HFFc6 (cell line): ENCODE data around the gene TENM3. TPM values are rescaled to one million over a fixed set of nuclear protein-coding genes. Genes with fewer than 3 reads are reported as not detected.

Experiments used
- DNase-seq: peaks from one replicate; pipeline ENCODE4 v3.0.0-alpha.2; 2018
- H3K27ac Mint-ChIP-seq: 2 replicates; pipeline ENCODE4 v1.8.0; 2020; ENCODE audit warnings: mild to moderate bottlenecking, mixed read lengths
- H3K27me3 Mint-ChIP-seq: 2 replicates; pipeline ENCODE4 v1.8.0; 2021; ENCODE audit warnings: mild to moderate bottlenecking, moderate library complexity, mixed read lengths; ENCODE audit not compliant: insufficient read depth
- H3K36me3 Mint-ChIP-seq: 2 replicates; pipeline ENCODE4 v1.8.0; 2021; ENCODE audit warnings: low read depth, mixed read lengths
- H3K4me1 Mint-ChIP-seq: 2 replicates; pipeline ENCODE4 v1.8.0; 2020; ENCODE audit warnings: low read depth, mixed read lengths
- H3K4me3 Mint-ChIP-seq: 2 replicates; pipeline ENCODE4 v1.8.0; 2020; ENCODE audit warnings: mild to moderate bottlenecking, moderate library complexity, mixed read lengths
- H3K9me3 Mint-ChIP-seq: 2 replicates; pipeline ENCODE4 v1.8.0; 2020; ENCODE audit warnings: mild to moderate bottlenecking, mixed read lengths
- total RNA-seq, 6 experiments: library from RNA; stranded (reverse); fragmentation: NEBNext Ultra II Directional; extraction: Animal tissue kit (Norgen Biotek cat#: 25700); gene quantifications; 2 replicates in 1 of 6; 3 replicates in 5 of 6; pipeline ENCODE4 v1.2.3, GENCODE V29; 2021
- TF ChIP-seq, protein P1 (sequence below): fragments of 200-600 bp; sonication (generic); IDR thresholded peaks from 2 replicates; pipeline ENCODE4 v1.5.0; 2021; ENCODE audit warnings: antibody characterized with exemption, mild to moderate bottlenecking

Gene TENM3
- total RNA-seq, 6 experiments from 2014 or later: 31.1 to 52.1 (median 42.0) TPM

- TF ChIP-seq, protein P1, sequence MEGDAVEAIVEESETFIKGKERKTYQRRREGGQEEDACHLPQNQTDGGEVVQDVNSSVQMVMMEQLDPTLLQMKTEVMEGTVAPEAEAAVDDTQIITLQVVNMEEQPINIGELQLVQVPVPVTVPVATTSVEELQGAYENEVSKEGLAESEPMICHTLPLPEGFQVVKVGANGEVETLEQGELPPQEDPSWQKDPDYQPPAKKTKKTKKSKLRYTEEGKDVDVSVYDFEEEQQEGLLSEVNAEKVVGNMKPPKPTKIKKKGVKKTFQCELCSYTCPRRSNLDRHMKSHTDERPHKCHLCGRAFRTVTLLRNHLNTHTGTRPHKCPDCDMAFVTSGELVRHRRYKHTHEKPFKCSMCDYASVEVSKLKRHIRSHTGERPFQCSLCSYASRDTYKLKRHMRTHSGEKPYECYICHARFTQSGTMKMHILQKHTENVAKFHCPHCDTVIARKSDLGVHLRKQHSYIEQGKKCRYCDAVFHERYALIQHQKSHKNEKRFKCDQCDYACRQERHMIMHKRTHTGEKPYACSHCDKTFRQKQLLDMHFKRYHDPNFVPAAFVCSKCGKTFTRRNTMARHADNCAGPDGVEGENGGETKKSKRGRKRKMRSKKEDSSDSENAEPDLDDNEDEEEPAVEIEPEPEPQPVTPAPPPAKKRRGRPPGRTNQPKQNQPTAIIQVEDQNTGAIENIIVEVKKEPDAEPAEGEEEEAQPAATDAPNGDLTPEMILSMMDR: no peak
- Mint-ChIP-seq H3K36me3 (peaks cover 12% of the 10 kb centered on the region), H3K27ac (no peak overlapping the region), H3K9me3 (no peaks in the 10 kb centered on the region), H3K4me3 (no peak overlapping the region), H3K27me3 (no peaks in the 10 kb centered on the region), H3K4me1 (peaks cover 24% of the 10 kb centered on the region)
- DNase-seq: no peak
Observed at GRCh38 chr4:182653596-182653995, 410.4 kb downstream of the TENM3 start.

- Mint-ChIP-seq H3K9me3 (no peaks in the 10 kb centered on the region), H3K4me1 (peaks cover 14% of the 10 kb centered on the region), H3K27me3 (no peaks in the 10 kb centered on the region), H3K27ac (no peak overlapping the region), H3K36me3 (peaks cover 9% of the 10 kb centered on the region), H3K4me3 (no peak overlapping the region)
- TF ChIP-seq, protein P1: no peak
- DNase-seq: no peak
Observed at GRCh38 chr4:182655340-182655739, 412.1 kb downstream of the TENM3 start.

- no peaks in the 10 kb centered on the region; the same call in 1 of the 2 replicates for H3K9me3 Mint-ChIP-seq
- H3K27me3 Mint-ChIP-seq: no peaks in the 10 kb centered on the region
- DNase-seq: no peak
- TF ChIP-seq, protein P1: no peak
- H3K27ac Mint-ChIP-seq: no peak overlapping the region
- H3K4me3 Mint-ChIP-seq: no peak overlapping the region
- peaks cover 32% of the 10 kb centered on the region for H3K36me3 Mint-ChIP-seq
- no peaks in the 10 kb centered on the region for H3K4me1 Mint-ChIP-seq
Observed at GRCh38 chr4:182662551-182662950, 419.3 kb downstream of the TENM3 start.

DNA sequence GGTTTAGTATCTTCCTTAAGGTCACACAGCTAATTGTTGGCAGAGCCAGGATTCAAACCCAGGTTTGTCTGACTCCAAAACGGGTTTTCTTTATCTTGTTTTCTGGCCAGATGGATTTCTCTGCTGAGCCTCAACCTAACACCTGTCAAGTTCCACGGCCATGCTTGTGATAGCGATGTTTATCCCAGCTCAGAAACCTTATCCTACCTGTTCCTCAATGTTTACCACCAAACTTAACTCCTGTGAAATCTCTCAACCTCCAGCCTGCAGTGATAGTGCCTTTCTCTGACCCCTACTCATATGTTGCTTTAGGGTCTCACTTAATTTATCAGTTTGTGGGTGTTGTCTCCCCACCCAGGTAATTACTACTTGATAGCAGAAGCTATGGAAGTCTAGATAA, 428.0 kb downstream of the TENM3 start:
- Mint-ChIP-seq H3K4me1 (no peaks in the 10 kb centered on the region), H3K4me3 (no peak overlapping the region), H3K27ac (no peak overlapping the region), H3K9me3 (no peaks in the 10 kb centered on the region), H3K36me3 (no peaks in the 10 kb centered on the region; the same call in none of the 2 replicates), H3K27me3 (no peaks in the 10 kb centered on the region; the same call in none of the 2 replicates)
- TF ChIP-seq, protein P1: no peak
- DNase-seq: no peak

DNA sequence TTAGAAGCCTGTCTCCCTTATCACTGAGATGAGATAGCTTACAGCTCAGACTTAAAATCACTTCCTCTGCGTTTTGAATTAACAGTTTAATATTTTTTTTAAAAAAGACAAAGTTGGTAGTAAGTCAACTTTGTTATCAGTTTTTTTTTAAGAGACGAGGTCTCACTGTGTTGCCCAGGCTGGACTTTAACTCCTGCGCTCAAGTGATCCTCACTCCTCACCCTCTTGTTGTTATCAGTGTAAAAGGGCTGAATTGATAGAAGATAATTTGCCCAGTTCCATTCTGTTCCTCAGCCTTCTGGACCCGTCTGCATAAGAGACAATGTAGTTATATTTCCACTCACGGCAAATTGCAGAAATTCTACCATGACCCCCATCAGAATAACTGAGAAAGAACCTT, 428.5 kb downstream of the TENM3 start:
- Mint-ChIP-seq H3K4me1 (no peaks in the 10 kb centered on the region), H3K36me3 (no peaks in the 10 kb centered on the region; the same call in 1 of the 2 replicates), H3K27ac (no peak overlapping the region), H3K9me3 (no peaks in the 10 kb centered on the region), H3K4me3 (no peak overlapping the region), H3K27me3 (no peaks in the 10 kb centered on the region; the same call in none of the 2 replicates)
- TF ChIP-seq, protein P1: no peak
- no peak for DNase-seq

DNA sequence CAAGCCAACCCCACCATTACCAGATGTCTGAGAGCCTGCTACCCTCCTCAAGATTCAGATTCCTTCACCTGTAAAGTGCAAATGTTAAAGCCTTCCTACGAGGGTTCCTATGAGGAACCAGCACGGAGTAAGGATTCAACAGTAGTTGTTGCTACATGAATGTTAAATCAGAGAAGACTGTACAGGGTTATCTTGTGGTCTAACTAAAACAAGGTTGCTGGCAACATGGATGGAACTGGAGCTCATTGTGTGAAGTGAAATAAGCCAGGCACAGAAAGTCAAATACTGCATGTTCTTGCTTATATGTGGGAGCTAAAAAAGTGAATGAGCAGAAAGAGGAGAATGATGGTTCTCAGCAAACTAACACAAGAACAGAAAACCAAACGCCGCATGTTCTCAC, 435.4 kb downstream of the TENM3 start:
- Mint-ChIP-seq H3K27ac (no peak overlapping the region), H3K9me3 (no peaks in the 10 kb centered on the region), H3K4me3 (no peak overlapping the region), H3K4me1 (peaks cover under 1% of the 10 kb centered on the region), H3K27me3 (no peaks in the 10 kb centered on the region; the same call in 1 of the 2 replicates), H3K36me3 (peaks cover 6% of the 10 kb centered on the region)
- no peak for DNase-seq
- TF ChIP-seq, protein P1: no peak
